ENCODE measurements around the gene HAO2.

The HAO2 gene

DNA sequence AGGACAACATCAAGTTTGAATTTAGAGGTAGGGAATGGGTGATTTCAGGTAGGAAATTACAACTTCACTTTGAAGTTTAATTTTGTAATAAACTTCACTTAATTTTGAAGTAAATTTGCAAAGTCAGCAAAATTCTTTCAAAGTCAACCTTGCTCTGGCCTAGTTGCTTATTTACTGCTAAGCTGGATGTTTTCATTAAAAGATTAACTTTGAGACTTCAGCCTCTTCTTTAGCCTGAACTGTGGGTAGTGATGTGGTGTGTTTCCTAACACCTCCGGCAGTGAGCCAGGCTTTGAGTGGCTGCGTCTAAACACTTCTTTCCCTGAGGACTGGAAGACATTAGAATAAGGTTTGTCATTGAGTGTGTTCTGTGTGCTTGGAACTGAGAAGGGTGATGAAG lies at the start of gene HAO2:
TSS of gene HAO2 (plus strand) at position 232 of the 400 bp plus-strand sequence. CDS start 12,301 bp downstream, outside the sequence.
- FAIRE-seq (no peak), DNase-seq (ENCODE audit: insufficient read length, low spot score) (no peak)
- TF ChIP-seq, protein P1, sequence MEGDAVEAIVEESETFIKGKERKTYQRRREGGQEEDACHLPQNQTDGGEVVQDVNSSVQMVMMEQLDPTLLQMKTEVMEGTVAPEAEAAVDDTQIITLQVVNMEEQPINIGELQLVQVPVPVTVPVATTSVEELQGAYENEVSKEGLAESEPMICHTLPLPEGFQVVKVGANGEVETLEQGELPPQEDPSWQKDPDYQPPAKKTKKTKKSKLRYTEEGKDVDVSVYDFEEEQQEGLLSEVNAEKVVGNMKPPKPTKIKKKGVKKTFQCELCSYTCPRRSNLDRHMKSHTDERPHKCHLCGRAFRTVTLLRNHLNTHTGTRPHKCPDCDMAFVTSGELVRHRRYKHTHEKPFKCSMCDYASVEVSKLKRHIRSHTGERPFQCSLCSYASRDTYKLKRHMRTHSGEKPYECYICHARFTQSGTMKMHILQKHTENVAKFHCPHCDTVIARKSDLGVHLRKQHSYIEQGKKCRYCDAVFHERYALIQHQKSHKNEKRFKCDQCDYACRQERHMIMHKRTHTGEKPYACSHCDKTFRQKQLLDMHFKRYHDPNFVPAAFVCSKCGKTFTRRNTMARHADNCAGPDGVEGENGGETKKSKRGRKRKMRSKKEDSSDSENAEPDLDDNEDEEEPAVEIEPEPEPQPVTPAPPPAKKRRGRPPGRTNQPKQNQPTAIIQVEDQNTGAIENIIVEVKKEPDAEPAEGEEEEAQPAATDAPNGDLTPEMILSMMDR (IDR thresholded peaks at IDR 0.05; ENCODE audit: insufficient read depth, missing control alignments), result no peak

DNA sequence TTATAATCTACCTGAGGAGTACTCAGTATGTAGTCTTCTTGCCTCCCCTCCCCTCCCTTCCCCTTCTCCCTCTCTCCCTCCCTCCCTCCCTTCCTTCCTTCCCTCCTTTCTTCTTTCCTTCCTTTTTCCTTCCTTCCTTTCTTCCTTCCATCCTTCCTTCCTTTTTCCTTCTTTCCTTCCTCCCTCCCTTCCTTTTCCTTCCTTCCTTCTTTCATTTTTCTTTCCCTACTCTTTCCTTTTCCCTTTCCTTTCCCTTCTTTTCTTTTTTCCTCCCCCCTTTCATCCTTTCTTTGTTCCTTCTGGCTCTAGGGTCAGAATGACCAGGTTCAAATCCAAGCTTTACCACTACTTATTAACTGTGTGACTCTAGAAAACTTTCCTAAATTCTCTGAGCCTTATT lies 48.5 kb upstream of the HAO2 start:
- FAIRE-seq (no peak), DNase-seq (ENCODE audit: insufficient read length, low spot score) (no peak)
- TF ChIP-seq, protein P1 (IDR thresholded peaks at IDR 0.05; ENCODE audit: insufficient read depth, missing control alignments), result no peak

DNA sequence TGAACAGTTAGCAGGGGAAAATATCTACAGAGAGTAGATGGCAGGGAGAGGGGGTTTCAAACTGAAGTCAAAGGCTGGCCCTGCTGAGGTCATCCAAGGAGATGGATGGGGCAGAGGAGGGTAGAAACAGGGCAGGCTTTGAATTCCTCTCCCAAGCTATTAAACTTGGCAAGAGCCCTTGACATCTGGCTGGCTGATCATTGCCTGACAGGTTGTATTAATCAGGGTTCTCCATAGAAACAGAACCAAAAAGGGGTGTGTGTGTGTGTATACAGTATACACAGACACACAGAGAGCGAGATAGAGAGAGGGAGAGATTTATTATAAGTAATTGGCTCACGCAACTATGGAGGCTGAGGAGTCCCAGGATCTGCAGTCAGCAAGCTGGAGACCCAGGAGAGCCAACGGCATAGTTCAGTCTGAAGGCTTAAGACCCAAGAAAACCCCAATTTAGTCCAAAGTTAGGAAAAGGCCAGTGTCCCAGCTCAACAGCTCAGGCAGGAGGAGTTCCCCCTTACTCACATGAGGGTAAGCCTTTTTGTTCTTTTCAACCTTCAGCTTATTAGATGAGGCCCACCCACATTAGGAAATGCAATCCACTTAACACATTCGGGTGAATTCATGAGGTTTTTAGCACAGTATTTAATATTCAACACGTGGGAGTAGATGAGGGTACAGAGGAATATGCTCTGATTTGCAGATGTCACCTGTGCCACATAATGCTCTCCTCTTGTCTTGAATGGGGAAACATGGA lies 46.7 kb upstream of the HAO2 start:
- FAIRE-seq (no peak), DNase-seq (ENCODE audit: insufficient read length, low spot score) (no peak)
- TF ChIP-seq, protein P1 (IDR thresholded peaks at IDR 0.05; ENCODE audit: insufficient read depth, missing control alignments), result no peak

DNA sequence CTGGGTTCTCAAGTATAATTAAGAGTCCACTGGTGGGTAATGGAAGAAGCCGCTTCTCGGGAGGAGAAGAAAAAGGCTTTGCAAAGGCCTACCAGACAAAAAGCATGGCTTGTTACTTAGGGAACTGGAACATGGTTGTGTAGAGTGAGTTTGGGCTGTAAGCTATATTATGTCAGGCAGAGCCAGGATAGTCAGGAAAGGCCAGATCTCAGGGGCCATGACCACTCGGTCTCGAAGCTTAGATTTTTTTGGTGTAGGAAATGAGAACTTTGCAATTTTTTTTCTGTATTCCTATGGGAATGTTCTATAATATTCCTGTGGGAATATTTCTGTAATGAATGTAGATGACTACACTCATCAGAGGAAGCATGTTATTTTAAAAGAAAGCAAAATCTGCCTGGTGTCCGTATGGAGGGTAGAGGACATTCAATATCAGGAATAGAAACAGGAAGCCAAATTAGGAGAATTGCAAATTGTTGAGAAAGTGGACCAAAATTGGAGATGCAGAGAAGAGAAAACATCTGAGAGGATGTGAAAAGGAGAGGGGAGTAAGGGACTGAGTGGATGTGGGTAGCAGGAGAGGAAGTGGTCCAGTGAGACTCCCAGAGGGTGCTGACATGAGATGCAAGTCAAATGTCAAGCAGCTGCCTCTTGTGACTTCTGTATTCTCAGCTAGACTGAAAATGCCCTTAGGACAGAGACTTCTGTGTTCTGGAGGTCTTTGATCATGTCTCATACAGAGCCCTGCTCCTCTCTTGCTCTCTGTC lies 45.2 kb upstream of the HAO2 start:
- FAIRE-seq, result no peak

DNA sequence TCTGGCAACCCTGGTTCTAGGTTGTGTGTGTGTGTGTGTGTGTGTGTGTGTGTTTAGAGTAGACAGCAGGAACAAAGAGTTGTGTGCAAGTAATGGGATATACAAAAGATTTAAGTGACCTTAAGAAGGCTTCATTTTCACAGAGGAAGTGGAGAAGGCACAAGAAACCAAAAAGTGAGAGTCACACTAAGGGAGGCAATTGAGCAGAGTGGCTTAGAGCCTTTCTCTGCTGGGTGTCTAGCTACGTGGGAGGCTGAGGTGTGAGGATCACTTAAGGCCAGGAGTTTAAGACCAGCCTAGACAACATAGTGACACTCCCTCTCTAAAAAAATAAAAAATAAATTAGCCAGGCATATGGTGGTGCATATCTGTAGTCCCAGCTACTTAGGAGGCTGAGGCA lies 44.4 kb upstream of the HAO2 start:
- DNase-seq (ENCODE audit: insufficient read length, low spot score) (no peak), FAIRE-seq (no peak)
- TF ChIP-seq, protein P1 (IDR thresholded peaks at IDR 0.05; ENCODE audit: insufficient read depth, missing control alignments), result no peak

More for the DNA sequence above, 45.2 kb upstream of the HAO2 start:
- TF ChIP-seq, protein P1 (IDR thresholded peaks at IDR 0.05; ENCODE audit: insufficient read depth, missing control alignments), result no peak
- DNase-seq (ENCODE audit: insufficient read length, low spot score), result no peak

DNA sequence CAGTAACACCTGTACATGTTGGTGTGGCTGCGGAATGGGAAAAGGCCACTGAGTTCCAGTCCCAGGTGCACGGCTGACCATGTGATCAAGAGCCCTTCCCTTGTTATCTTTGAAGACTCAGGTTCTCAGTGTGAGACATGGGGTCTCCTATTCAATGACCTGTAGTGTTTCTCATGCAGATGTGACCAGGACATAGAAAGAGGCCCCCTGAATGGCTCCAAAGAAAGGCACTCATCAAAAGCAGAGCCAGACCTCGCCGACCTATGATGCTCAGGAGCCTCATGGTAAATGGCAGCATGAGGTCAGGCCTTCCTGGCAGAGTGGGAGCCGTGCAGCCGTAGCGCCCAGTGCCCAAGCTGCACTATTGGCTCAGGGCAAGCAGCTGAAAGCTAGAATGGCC lies 42.3 kb upstream of the HAO2 start:
- no peak for FAIRE-seq
- no peak for DNase-seq (ENCODE audit: insufficient read length, low spot score)

More for the DNA sequence above, 42.3 kb upstream of the HAO2 start:
- TF ChIP-seq, protein P1 (IDR thresholded peaks at IDR 0.05; ENCODE audit: insufficient read depth, missing control alignments), result no peak

Data from D721Med (cell line).